GM12878 (cell line): ENCODE results near the gene ADPRS. TPM values are rescaled to one million over a fixed set of nuclear protein-coding genes. Genes with fewer than 3 reads are reported as not detected.

Experiments used
- BCL11A ChIP-seq: IDR thresholded peaks from 2 replicates; pipeline ENCODE4 v1.6.1; 2011; ENCODE audit warnings: low read depth, low read length
- BCLAF1 ChIP-seq: fragments of 450-650 bp; IDR thresholded peaks from 2 replicates; pipeline ENCODE4 v1.6.1; 2017; ENCODE audit warnings: antibody characterized with exemption, mild to moderate bottlenecking, moderate library complexity
- BHLHE40 ChIP-seq, 2 experiments: fragments of 450-650 bp in 1 of 2; IDR thresholded peaks; 2 replicates each; pipeline ENCODE4 v1.6.1; 2011 to 2017; ENCODE audit warnings: low read depth in 2 of 2, borderline replicate concordance in 1 of 2, improper control_type of control experiment in 1 of 2, low read length in 1 of 2, mild to moderate bottlenecking in 1 of 2
- EGR1 ChIP-seq, 2 experiments: IDR thresholded peaks; 1 replicate in 1 of 2; 2 replicates in 1 of 2; pipeline ENCODE4 v1.6.1; 2011 to 2012; ENCODE audit warnings: low read depth in 2 of 2, low read length in 2 of 2, borderline replicate concordance in 1 of 2, mild to moderate bottlenecking in 1 of 2, moderate library complexity in 1 of 2
- MAX ChIP-seq: IDR thresholded peaks from 2 replicates; pipeline ENCODE4 v1.6.1; 2012; ENCODE audit warnings: low read depth, low read length, improper control_type of control experiment
- MEF2B ChIP-seq: fragments of 450-650 bp; IDR thresholded peaks from 2 replicates; pipeline ENCODE4 v1.6.1; 2018; ENCODE audit warnings: mild to moderate bottlenecking, moderate library complexity; ENCODE audit not compliant: partially characterized antibody, poor library complexity, severe bottlenecking
- NRF1 ChIP-seq: conservative IDR thresholded peaks from 2 replicates; pipeline ENCODE4 v1.6.1; 2011; ENCODE audit warnings: mild to moderate bottlenecking, low read depth, low read length, improper control_type of control experiment
- ZBTB11 ChIP-seq: fragments of 450-650 bp; formaldehyde crosslinking; IDR thresholded peaks from 2 replicates; pipeline ENCODE4 v1.5.0; 2022; ENCODE audit warnings: mild to moderate bottlenecking, missing genetic modification characterization
- polyA plus RNA-seq, 11 experiments: library from polyadenylated mRNA; depleted of rRNA in 4 of 11; unstranded in 6 of 11; stranded (reverse) in 5 of 11; fragments of >200 nt; fragmentation: Nextera tagmentation in 4 of 11; fragmentation: Illumina TruSeq in 1 of 11; extraction: Ambion mirVana in 4 of 11; extraction: Trizol in 1 of 11; gene quantifications; 1 replicate in 1 of 11; 2 replicates in 10 of 11; pipeline versions ENCODE4 v1.2.1 to v1.2.3, GENCODE V29; 2011 to 2016; ENCODE audit warnings: inconsistent platforms in 2 of 11, missing spikeins in 2 of 11, low read depth in 1 of 11
- total RNA-seq, 4 experiments: library from RNA; depleted of rRNA in 3 of 4; stranded (reverse); fragments of >200 nt in 3 of 4; fragmentation: Illumina TruSeq in 1 of 4; extraction: Trizol in 1 of 4; gene quantifications; 2 replicates each; pipeline versions ENCODE4 v1.2.1 to v1.2.3, GENCODE V29; 2013 to 2021

Gene ADPRS
- total and polyA plus RNA-seq, 10 of the 15 experiments (the other 5 are each of a cell fraction or from before 2014, with no cell fraction given), result 7.6 to 57.6 (median 39.1) TPM

GRCh38 chr1:36051821-36052220, 36.9 kb upstream of the ADPRS start (continued):
- TF ChIP-seq BHLHE40 (IDR thresholded peaks at IDR 0.05; ENCODE audit: borderline replicate concordance in 1 of 2, low read depth in 2 of 2, low read length in 1 of 2) (no peak), ZBTB11 (CRISPR knock-in tag) (no peak), MEF2B (no peak), BCLAF1 (no peak), NRF1 (no peak), EGR1 (IDR thresholded peaks at IDR 0.05; ENCODE audit: borderline replicate concordance in 1 of 2, low read depth in 2 of 2, low read length in 2 of 2) (no peak), MAX (no peak), BCL11A (no peak)
